AG09309 (cell line): ENCODE results near the gene GRK4.
A peak's percentile ranks its signal among the peaks of the same experiment; 100 is the strongest.
"Not testable (repeated sequence)": the region's sequence is repeated elsewhere in the genome, so short reads cannot be mapped to it uniquely, and the experiment has no call there.

Experiments
- DNase-seq: peaks from one replicate; pipeline ENCODE4 v3.0.0-alpha.2; 2010; ENCODE audit warnings: low read depth
- H3K4me3 ChIP-seq: 2 replicates; pipeline ENCODE4 v1.5.1; 2011; ENCODE audit warnings: mild to moderate bottlenecking, low read depth, low read length, moderate library complexity; ENCODE audit not compliant: control insufficient read depth
- TF ChIP-seq, protein P1 (sequence below): IDR thresholded peaks from 2 replicates; pipeline ENCODE4 v1.5.1; 2011; ENCODE audit warnings: mild to moderate bottlenecking, low read depth, low read length, inconsistent platforms; ENCODE audit not compliant: insufficient read depth, control insufficient read depth; ENCODE audit errors: missing control alignments

GRK4 gene

DNA sequence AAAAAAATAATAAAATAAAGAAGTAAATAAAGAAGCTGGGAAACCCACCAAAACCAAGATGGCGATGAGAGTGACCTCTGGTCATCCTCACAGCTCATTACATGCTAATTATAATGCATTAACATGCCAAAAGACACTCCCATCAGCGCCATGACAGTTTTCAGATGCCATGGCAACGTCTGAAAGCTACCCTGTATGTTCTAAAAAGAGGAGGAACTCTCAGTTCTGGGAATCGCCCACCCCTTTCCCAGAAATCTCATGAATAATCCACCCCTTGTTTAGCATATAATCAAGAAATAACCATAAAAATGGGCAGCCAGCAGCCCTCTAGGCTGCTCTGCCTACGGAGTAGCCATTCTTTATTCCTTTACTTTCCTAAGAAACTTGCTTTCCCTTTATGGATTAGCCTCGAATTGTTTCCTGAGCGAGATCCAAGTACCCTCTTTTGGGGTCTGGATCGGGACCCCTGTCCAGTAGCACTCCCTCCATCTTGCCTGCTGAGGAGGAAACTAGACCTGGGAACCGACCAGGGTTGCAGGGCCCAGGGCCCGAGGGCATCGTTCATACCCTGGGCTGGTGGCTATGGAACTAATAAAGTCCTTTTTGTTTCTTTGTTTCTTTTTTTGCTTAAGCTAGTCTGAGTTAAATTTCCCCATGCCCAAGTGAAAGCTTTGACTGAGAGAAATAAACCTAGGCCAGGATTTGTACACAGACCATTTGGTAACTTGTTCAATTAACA, 80.1 kb downstream of the GRK4 start:
- TF ChIP-seq, protein P1, sequence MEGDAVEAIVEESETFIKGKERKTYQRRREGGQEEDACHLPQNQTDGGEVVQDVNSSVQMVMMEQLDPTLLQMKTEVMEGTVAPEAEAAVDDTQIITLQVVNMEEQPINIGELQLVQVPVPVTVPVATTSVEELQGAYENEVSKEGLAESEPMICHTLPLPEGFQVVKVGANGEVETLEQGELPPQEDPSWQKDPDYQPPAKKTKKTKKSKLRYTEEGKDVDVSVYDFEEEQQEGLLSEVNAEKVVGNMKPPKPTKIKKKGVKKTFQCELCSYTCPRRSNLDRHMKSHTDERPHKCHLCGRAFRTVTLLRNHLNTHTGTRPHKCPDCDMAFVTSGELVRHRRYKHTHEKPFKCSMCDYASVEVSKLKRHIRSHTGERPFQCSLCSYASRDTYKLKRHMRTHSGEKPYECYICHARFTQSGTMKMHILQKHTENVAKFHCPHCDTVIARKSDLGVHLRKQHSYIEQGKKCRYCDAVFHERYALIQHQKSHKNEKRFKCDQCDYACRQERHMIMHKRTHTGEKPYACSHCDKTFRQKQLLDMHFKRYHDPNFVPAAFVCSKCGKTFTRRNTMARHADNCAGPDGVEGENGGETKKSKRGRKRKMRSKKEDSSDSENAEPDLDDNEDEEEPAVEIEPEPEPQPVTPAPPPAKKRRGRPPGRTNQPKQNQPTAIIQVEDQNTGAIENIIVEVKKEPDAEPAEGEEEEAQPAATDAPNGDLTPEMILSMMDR: no peak
- DNase-seq: no peak
- H3K4me3 ChIP-seq: no peak overlapping the region

DNA sequence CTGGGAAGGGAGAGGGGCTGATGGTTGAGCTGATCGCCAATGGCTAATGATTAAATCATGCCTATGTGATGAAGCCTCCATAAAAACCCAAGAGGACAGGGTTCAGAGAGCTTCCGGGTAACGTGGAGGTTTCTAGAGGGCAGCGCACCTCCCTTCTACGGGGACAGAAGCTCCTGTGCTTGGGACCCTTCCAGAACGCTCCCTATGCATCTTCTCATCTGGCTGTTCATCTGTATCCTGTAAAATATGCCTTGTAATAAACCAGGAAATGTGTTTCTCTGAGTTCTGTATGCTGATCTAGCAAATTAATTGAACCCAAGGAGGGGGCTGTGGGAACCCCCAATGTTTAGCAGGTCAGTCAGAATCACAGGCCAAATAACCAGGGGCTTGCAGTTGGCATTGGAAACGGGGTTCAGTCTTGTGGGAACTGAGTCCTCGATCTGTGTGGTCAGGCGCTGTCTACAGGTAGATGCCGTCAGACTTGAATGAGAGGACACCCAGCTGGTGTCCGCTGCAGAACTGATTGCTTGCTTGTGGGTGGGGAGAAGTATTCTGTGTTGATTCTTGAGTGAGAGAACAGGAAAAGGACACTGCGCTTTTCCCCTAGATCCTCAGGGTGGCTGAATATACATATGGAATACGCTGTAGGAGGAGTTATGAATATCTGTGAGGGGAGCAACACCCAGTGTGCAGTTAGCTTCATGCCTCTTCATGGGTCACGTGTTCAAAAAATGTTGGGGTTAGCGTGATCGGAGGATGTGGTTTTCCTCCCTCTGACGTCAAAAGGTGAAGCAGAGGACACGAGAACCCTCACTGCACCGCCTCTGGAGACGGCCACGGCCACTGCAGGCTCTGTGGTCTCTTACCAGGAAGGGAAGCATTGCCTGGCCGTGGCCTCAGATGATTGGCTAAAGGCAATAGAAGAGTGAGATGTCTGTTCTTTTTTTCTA, 81.8 kb downstream of the GRK4 start:
- H3K4me3 ChIP-seq: no peak overlapping the region
- DNase-seq: peak; percentile 74
- TF ChIP-seq, protein P1: no peak

DNA sequence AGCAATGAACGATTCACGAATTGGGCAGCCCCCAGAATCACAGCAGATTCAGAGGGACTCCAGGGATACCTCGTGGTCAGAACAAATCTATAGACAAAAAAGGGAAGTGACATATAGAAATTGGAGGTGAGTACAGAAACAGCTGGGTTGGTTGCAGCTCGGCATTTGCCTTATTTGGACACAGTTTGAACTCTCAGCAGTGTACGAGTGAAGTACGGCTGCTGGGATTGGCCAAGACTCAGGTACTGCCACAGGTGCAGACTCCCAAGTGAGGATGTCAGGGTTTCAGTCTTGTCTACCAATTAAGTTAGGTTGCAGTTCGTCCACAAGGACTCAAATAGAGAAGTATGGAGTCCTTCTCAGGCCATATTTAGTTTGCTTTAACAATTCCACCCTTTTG, 82.8 kb downstream of the GRK4 start:
- H3K4me3 ChIP-seq: no peak overlapping the region
- TF ChIP-seq, protein P1: no peak
- DNase-seq: no peak

DNA sequence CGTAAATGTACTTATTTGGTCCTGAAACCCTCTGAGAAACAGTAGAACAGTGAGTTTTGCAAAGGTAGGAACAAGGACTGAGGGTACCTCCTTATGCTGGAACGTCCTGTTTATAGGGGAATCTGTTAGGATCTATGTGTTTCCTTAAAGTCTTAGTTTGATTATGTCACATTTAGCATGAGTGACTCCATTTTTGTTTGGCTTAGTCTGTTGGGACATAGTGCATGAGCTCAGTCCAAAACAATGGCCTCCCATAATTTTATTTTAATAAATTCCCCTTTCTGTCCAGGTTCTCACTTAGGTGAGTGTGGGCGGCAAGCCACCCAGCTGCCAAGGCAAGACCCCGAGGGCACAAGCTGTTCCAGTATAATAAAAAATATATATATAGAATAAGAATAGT, 83.3 kb downstream of the GRK4 start:
- TF ChIP-seq, protein P1: no peak
- H3K4me3 ChIP-seq: no peak overlapping the region
- DNase-seq: no peak

DNA sequence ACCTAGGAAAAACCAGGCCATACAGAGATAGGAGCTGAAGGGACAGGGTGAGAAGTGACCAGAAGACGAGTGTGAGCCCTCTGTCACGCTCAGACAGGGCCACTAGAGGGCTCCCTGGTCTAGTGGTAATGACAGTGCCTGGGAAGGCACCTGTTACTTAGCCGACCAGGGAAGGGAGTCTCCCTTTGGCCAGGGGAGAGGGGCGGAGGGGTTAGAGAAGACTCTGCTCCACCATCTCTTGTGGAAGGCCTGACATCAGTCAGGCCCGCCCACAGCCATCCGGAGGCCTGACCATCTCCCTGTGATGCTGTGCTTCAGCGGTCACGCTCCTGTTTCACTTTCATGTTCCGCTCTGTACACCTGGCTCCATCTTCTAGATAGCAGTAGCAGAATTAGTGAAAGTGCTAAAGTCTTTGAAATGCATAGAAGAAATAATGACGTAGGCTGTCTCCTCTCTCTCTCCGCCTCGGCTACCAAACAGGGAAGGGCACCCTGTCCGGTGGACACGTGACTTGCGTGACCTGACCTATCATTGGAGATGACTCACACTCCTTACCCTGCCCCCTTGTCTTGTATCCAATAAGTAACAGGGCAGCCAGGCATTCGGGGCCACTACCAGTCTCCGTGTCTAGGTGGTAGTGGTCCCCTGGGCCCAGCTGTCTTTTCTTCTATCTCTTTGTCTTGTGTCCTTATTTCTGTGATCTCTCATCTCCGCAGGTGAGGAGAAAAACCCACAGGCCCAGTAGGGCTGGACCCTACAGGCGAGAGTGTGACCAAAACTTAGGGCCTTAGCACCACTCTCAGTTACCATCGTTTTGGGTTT, 84.3 kb downstream of the GRK4 start:
- TF ChIP-seq, protein P1: peak; percentile 79
- DNase-seq: no peak
- H3K4me3 ChIP-seq: no peak overlapping the region

DNA sequence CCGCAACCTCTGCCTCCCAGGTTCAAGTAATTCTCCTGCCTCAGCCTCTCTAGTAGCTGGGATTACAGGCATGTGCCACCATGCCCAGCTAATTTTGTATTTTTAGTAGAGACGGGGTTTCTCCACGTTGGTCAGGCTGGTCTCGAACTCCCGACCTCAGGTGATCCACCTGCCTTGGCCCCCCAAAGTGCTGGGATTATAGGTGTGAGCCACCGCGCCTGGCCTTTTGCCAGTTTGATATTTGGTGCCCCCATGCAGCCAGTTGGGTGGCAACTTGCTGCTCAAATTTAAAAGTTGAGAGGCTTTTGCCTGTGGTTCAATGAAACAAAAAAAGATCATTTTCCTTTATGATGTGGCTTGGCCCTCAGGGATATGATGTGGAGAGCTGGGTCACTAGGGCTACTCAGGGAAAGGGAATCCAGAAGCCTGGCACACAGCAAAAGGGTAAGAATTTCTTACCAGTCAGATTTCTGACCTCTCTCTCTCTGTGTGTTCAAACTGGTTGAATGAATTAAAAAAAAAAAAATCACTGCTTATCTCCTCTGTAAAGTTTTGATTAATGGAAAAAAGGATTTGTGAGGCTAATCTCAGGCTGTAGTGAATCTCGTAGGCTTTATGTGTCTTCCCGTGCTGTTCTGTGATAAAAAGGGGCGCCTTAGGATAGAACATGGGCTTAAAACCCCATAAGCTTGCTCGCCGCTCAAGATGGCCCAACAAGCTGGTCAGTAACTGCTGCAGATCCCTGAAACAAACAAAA, 87.9 kb downstream of the GRK4 start:
- not testable (repeated sequence) for DNase-seq, H3K4me3 ChIP-seq
